AG20443 (cell line): ENCODE measurements around the gene KCNIP2.
"Not testable (repeated sequence)": the region's sequence is repeated elsewhere in the genome, so short reads cannot be mapped to it uniquely, and the experiment has no call there.

Experiments
- DNase-seq: peaks from one replicate; pipeline ENCODE4 v3.0.0; 2012; ENCODE audit warnings: low spot score, mixed read lengths

Gene KCNIP2

GRCh38 chr10:101828766-101829551, 14.6 kb downstream of the KCNIP2 start:
- no peak for DNase-seq

GRCh38 chr10:101827919-101828600, 15.5 kb downstream of the KCNIP2 start:
- DNase-seq: no peak

- DNase-seq: peak; percentile 5
These were observed 16.7 kb downstream of the KCNIP2 start for GRCh38 chr10:101826852-101827434.

GRCh38 chr10:101824736-101825135, 18.9 kb downstream of the KCNIP2 start:
- DNase-seq: no peak

- DNase-seq: no peak
These were observed 24.5 kb downstream of the KCNIP2 start for GRCh38 chr10:101818872-101819633.

GRCh38 chr10:101818119-101818871, 25.3 kb downstream of the KCNIP2 start, which contains the start of gene OGA:
OGA (minus strand) TSS chr10:101818444; CDS start chr10:101818022, 422 bp downstream.
- DNase-seq: peak; percentile 97

- DNase-seq: peak; percentile 86
These were observed 26.1 kb downstream of the KCNIP2 start for GRCh38 chr10:101817337-101818118.

- no peak for DNase-seq
These were observed 26.7 kb downstream of the KCNIP2 start for GRCh38 chr10:101816913-101817336.

- no peak for DNase-seq
These were observed 27.2 kb downstream of the KCNIP2 start for GRCh38 chr10:101816376-101816775.

- DNase-seq: no peak
These were observed 29.0 kb downstream of the KCNIP2 start for GRCh38 chr10:101814466-101815071.

- no peak for DNase-seq
These were observed 31.0 kb downstream of the KCNIP2 start for GRCh38 chr10:101812606-101813005.

- no peak for DNase-seq
These were observed 36.4 kb downstream of the KCNIP2 start for GRCh38 chr10:101807158-101807557.

GRCh38 chr10:101803511-101803910, 40.1 kb downstream of the KCNIP2 start:
- DNase-seq: no peak

- no peak for DNase-seq
These were observed 46.1 kb downstream of the KCNIP2 start for GRCh38 chr10:101797403-101798059.

- DNase-seq: no peak
These were observed 50.1 kb downstream of the KCNIP2 start for GRCh38 chr10:101793526-101793925.

GRCh38 chr10:101789686-101790085, 53.9 kb downstream of the KCNIP2 start:
- DNase-seq: no peak

- not testable (repeated sequence) for DNase-seq
These were observed 54.4 kb downstream of the KCNIP2 start for GRCh38 chr10:101789231-101789630.

- no peak for DNase-seq
These were observed 57.8 kb downstream of the KCNIP2 start for GRCh38 chr10:101785801-101786200.

GRCh38 chr10:101784558-101784957, 59.0 kb downstream of the KCNIP2 start:
- no peak for DNase-seq

GRCh38 chr10:101783736-101784118, 59.9 kb downstream of the KCNIP2 start:
- DNase-seq: peak; percentile 32
